Measurements from ENCODE around the gene TMCC1.

DNA sequence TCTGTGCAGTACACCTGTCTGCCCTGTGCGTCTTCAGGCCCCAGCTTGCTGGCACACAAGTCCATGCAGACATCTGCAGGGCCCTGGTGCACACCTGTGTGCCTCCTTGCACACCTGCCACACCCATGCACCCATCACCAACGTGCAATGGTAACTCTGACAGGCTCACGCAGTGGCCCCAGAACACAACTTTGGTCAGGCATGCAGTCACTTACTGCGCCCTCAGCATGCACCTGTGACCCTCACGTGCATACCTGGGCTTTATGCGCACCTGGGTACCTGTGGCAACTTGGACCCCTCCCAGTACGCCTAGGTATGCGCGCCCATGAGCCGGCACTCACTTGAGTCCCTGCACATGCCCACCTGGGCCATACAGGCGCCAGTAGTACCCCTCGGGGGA, 288.7 kb downstream of the TMCC1 start:
- TF ChIP-seq, protein P1, sequence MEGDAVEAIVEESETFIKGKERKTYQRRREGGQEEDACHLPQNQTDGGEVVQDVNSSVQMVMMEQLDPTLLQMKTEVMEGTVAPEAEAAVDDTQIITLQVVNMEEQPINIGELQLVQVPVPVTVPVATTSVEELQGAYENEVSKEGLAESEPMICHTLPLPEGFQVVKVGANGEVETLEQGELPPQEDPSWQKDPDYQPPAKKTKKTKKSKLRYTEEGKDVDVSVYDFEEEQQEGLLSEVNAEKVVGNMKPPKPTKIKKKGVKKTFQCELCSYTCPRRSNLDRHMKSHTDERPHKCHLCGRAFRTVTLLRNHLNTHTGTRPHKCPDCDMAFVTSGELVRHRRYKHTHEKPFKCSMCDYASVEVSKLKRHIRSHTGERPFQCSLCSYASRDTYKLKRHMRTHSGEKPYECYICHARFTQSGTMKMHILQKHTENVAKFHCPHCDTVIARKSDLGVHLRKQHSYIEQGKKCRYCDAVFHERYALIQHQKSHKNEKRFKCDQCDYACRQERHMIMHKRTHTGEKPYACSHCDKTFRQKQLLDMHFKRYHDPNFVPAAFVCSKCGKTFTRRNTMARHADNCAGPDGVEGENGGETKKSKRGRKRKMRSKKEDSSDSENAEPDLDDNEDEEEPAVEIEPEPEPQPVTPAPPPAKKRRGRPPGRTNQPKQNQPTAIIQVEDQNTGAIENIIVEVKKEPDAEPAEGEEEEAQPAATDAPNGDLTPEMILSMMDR (IDR thresholded peaks at IDR 0.05), result no peak
- TF ChIP-seq POLR2A (IDR thresholded peaks at IDR 0.05), result no peak
